Measurements from ENCODE around the gene CLEC2D.
"Not testable (repeated sequence)": the region's sequence is repeated elsewhere in the genome, so short reads cannot be mapped to it uniquely, and the experiment has no call there.

Gene CLEC2D

GRCh38 chr12:9694241-9694640 lies 24.7 kb downstream of the CLEC2D start:
- no peak overlapping the region for H3K9ac ChIP-seq (ENCODE audit: low read length)
- H3K27me3 ChIP-seq (ENCODE audit: control insufficient read depth, insufficient read depth, low read length): no peaks in the 10 kb centered on the region
- H3K36me3 ChIP-seq (ENCODE audit: control insufficient read depth, insufficient read depth, low read length): no peaks in the 10 kb centered on the region
- no peaks in the 10 kb centered on the region for H3K4me1 ChIP-seq (ENCODE audit: control insufficient read depth, insufficient read depth, low read length)
- no peak overlapping the region for H3K4me3 ChIP-seq (ENCODE audit: low read length)
- H3K9me3 ChIP-seq (ENCODE audit: control insufficient read depth, low read length): no peaks in the 10 kb centered on the region

DNA sequence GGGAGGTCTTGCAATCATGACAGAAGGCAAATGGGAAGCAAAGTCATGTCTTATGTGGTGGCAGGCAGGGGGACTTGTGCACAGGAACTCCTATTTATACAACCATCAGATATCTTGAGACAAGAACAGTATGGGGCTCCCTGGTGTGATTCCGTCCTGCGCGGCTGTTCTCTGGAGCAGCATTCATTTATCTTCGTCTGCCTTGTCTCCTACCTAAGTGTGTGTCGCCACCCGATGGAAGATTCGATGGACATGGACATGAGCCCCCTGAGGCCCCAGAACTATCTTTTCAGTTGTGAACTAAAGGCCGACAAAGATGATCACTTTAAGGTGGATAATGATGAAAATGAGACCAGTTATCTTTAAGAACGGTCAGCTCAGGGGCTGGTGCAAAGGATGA lies 25.6 kb downstream of the CLEC2D start:
- H3K36me3 ChIP-seq (ENCODE audit: control insufficient read depth, insufficient read depth, low read length); H3K9ac ChIP-seq (ENCODE audit: low read length); H3K9me3 ChIP-seq (ENCODE audit: control insufficient read depth, low read length); H3K27me3 ChIP-seq (ENCODE audit: control insufficient read depth, insufficient read depth, low read length); H3K4me1 ChIP-seq (ENCODE audit: control insufficient read depth, insufficient read depth, low read length); H3K4me3 ChIP-seq (ENCODE audit: low read length): not testable (repeated sequence)

DNA sequence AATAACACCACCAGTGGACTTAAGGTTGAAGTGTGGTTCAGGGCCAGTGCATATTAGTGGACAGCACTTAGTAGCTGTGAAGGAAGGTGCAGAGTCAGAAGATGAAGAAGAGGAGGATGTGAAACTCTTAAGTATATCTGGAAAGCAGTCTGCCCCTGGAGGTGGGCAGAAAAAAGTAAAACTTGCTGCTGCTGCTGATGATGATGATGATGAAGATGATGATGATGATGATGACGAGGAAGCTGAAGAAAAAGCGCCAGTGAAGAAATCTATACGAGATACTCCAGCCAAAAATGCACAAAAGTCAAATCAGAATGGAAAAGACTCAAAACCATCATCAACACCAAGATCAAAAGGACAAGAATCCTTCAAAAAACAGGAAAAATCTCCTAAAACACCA lies 26.1 kb downstream of the CLEC2D start:
- H3K27me3 ChIP-seq (ENCODE audit: control insufficient read depth, insufficient read depth, low read length); H3K36me3 ChIP-seq (ENCODE audit: control insufficient read depth, insufficient read depth, low read length): not testable (repeated sequence)

GRCh38 chr12:9697619-9698018 lies 28.1 kb downstream of the CLEC2D start:
- H3K27me3 ChIP-seq (ENCODE audit: control insufficient read depth, insufficient read depth, low read length): no peaks in the 10 kb centered on the region
- H3K9me3 ChIP-seq (ENCODE audit: control insufficient read depth, low read length): no peaks in the 10 kb centered on the region
- peaks cover 6% of the 10 kb centered on the region for H3K4me1 ChIP-seq (ENCODE audit: control insufficient read depth, insufficient read depth, low read length)
- H3K4me3 ChIP-seq (ENCODE audit: low read length): no peak overlapping the region
- no peaks in the 10 kb centered on the region for H3K36me3 ChIP-seq (ENCODE audit: control insufficient read depth, insufficient read depth, low read length)
- no peak overlapping the region for H3K9ac ChIP-seq (ENCODE audit: low read length)

More for the DNA sequence above, 26.1 kb downstream of the CLEC2D start:
- H3K9me3 ChIP-seq (ENCODE audit: control insufficient read depth, low read length); H3K9ac ChIP-seq (ENCODE audit: low read length); H3K4me3 ChIP-seq (ENCODE audit: low read length); H3K4me1 ChIP-seq (ENCODE audit: control insufficient read depth, insufficient read depth, low read length): not testable (repeated sequence)

- H3K9me3 ChIP-seq (ENCODE audit: control insufficient read depth, low read length): no peaks in the 10 kb centered on the region
- H3K9ac ChIP-seq (ENCODE audit: low read length): no peak overlapping the region
- peaks cover 6% of the 10 kb centered on the region for H3K4me1 ChIP-seq (ENCODE audit: control insufficient read depth, insufficient read depth, low read length)
- H3K27me3 ChIP-seq (ENCODE audit: control insufficient read depth, insufficient read depth, low read length): no peaks in the 10 kb centered on the region
- no peak overlapping the region for H3K4me3 ChIP-seq (ENCODE audit: low read length)
- H3K36me3 ChIP-seq (ENCODE audit: control insufficient read depth, insufficient read depth, low read length): no peaks in the 10 kb centered on the region
Measured at GRCh38 chr12:9698681-9699080, 29.2 kb downstream of the CLEC2D start.

DNA sequence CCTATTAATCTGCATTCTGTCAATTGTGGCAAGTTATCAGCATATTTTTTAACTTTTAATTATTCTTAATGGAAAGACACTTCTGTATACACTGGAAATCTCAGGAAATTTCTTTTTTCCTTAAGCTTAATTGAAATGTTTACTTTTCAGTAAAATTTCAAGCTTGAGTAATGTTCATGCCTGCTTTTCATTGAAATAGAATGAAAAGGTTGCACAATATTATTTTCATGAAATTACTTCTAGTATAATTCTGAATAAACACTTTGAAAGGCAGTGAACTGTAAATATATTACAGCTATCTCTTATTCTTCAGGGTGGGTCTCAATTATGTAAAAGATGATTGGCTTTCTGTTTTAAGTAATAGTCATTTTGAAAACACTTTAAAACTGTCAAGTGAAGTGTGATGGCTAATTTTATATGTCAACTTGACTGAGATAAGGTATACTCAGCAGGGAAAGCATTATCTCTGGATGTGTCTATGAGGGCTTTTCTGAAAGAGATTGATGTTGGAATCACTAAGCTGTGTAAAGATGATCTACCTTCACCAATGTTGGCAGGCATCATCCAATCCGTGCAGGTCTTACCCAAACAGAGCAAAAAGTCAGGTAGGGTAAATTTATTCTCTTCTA lies 29.9 kb downstream of the CLEC2D start:
- Histone ChIP-seq H3K4me3 (ENCODE audit: low read length) (no peak overlapping the region), H3K9ac (ENCODE audit: low read length) (no peak overlapping the region)

GRCh38 chr12:9699898-9700605 lies 30.5 kb downstream of the CLEC2D start:
- Histone ChIP-seq H3K9ac (ENCODE audit: low read length) (no peak overlapping the region), H3K27me3 (ENCODE audit: control insufficient read depth, insufficient read depth, low read length) (no peaks in the 10 kb centered on the region), H3K36me3 (ENCODE audit: control insufficient read depth, insufficient read depth, low read length) (no peaks in the 10 kb centered on the region), H3K9me3 (ENCODE audit: control insufficient read depth, low read length) (no peaks in the 10 kb centered on the region), H3K4me3 (ENCODE audit: low read length) (no peak overlapping the region), H3K4me1 (ENCODE audit: control insufficient read depth, insufficient read depth, low read length) (peaks cover 6% of the 10 kb centered on the region)

More for the DNA sequence above, 29.9 kb downstream of the CLEC2D start:
- Histone ChIP-seq H3K36me3 (ENCODE audit: control insufficient read depth, insufficient read depth, low read length) (no peaks in the 10 kb centered on the region), H3K27me3 (ENCODE audit: control insufficient read depth, insufficient read depth, low read length) (no peaks in the 10 kb centered on the region), H3K9me3 (ENCODE audit: control insufficient read depth, low read length) (no peaks in the 10 kb centered on the region), H3K4me1 (ENCODE audit: control insufficient read depth, insufficient read depth, low read length) (peaks cover 6% of the 10 kb centered on the region)

GRCh38 chr12:9700606-9700956 lies 31.1 kb downstream of the CLEC2D start:
- H3K27me3 ChIP-seq (ENCODE audit: control insufficient read depth, insufficient read depth, low read length): no peaks in the 10 kb centered on the region
- no peaks in the 10 kb centered on the region for H3K9me3 ChIP-seq (ENCODE audit: control insufficient read depth, low read length)
- no peaks in the 10 kb centered on the region for H3K36me3 ChIP-seq (ENCODE audit: control insufficient read depth, insufficient read depth, low read length)
- peaks cover 6% of the 10 kb centered on the region for H3K4me1 ChIP-seq (ENCODE audit: control insufficient read depth, insufficient read depth, low read length)
- H3K4me3 ChIP-seq (ENCODE audit: low read length): no peak overlapping the region
- no peak overlapping the region for H3K9ac ChIP-seq (ENCODE audit: low read length)

- H3K9me3 ChIP-seq (ENCODE audit: control insufficient read depth, low read length): no peaks in the 10 kb centered on the region
- no peak overlapping the region for H3K9ac ChIP-seq (ENCODE audit: low read length)
- H3K27me3 ChIP-seq (ENCODE audit: control insufficient read depth, insufficient read depth, low read length): no peaks in the 10 kb centered on the region
- peaks cover 6% of the 10 kb centered on the region for H3K4me1 ChIP-seq (ENCODE audit: control insufficient read depth, insufficient read depth, low read length)
- no peaks in the 10 kb centered on the region for H3K36me3 ChIP-seq (ENCODE audit: control insufficient read depth, insufficient read depth, low read length)
- H3K4me3 ChIP-seq (ENCODE audit: low read length): no peak overlapping the region
Measured at GRCh38 chr12:9701380-9702154, 32.1 kb downstream of the CLEC2D start.

DNA sequence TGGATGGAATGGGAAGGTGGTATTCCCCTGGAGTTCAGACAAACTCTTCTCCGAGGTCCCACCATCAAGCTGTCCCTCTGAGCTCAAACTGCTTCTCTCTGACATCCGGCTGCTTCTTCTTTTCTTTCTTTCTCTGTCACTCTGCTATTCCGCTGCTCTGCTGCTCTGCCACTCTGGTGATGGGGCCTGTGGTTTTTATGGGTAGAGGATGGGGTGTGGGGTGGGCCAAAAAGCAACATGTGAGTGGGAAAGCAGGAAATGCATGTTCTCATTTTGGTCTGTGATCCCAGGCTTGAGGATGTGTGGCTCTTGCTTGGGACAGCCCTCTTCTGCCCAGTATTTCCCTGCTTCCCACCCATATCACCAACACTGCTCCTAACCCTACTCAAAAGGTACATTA lies 32.7 kb downstream of the CLEC2D start:
- no peaks in the 10 kb centered on the region for H3K9me3 ChIP-seq (ENCODE audit: control insufficient read depth, low read length)
- H3K27me3 ChIP-seq (ENCODE audit: control insufficient read depth, insufficient read depth, low read length): no peaks in the 10 kb centered on the region
- H3K4me1 ChIP-seq (ENCODE audit: control insufficient read depth, insufficient read depth, low read length): peaks cover 6% of the 10 kb centered on the region
- H3K36me3 ChIP-seq (ENCODE audit: control insufficient read depth, insufficient read depth, low read length): no peaks in the 10 kb centered on the region
- no peak overlapping the region for H3K4me3 ChIP-seq (ENCODE audit: low read length)
- no peak overlapping the region for H3K9ac ChIP-seq (ENCODE audit: low read length)

GRCh38 chr12:9704561-9704960 lies 35.0 kb downstream of the CLEC2D start:
- peaks cover 11% of the 10 kb centered on the region for H3K4me1 ChIP-seq (ENCODE audit: control insufficient read depth, insufficient read depth, low read length)
- not testable (repeated sequence) for H3K9ac ChIP-seq (ENCODE audit: low read length); H3K9me3 ChIP-seq (ENCODE audit: control insufficient read depth, low read length); H3K27me3 ChIP-seq (ENCODE audit: control insufficient read depth, insufficient read depth, low read length); H3K36me3 ChIP-seq (ENCODE audit: control insufficient read depth, insufficient read depth, low read length); H3K4me3 ChIP-seq (ENCODE audit: low read length)

GRCh38 chr12:9706086-9706685 lies 36.7 kb downstream of the CLEC2D start:
- Histone ChIP-seq H3K27me3 (ENCODE audit: control insufficient read depth, insufficient read depth, low read length) (no peaks in the 10 kb centered on the region), H3K9me3 (ENCODE audit: control insufficient read depth, low read length) (no peaks in the 10 kb centered on the region), H3K36me3 (ENCODE audit: control insufficient read depth, insufficient read depth, low read length) (no peaks in the 10 kb centered on the region), H3K4me1 (ENCODE audit: control insufficient read depth, insufficient read depth, low read length) (peaks cover 7% of the 10 kb centered on the region), H3K4me3 (ENCODE audit: low read length) (no peak overlapping the region), H3K9ac (ENCODE audit: low read length) (no peak overlapping the region)

All from mucosa of stomach (tissue), 1 donor.